Activated CD4-positive, alpha-beta T cell treated with anti-CD3 and anti-CD28 coated beads for 4 hours (primary cell): ENCODE data around the gene GADD45GIP1.
"Not testable (repeated sequence)": the region's sequence is repeated elsewhere in the genome, so short reads cannot be mapped to it uniquely, and the experiment has no call there.

Experiments
- DNase-seq, 2 donors: peaks; one replicate each; pipeline ENCODE4 v3.0.0-alpha.2; 2020

GADD45GIP1 gene

GRCh38 chr19:12987781-12988180 lies 30.8 kb upstream of the GADD45GIP1 start:
- no peak for DNase-seq

DNA sequence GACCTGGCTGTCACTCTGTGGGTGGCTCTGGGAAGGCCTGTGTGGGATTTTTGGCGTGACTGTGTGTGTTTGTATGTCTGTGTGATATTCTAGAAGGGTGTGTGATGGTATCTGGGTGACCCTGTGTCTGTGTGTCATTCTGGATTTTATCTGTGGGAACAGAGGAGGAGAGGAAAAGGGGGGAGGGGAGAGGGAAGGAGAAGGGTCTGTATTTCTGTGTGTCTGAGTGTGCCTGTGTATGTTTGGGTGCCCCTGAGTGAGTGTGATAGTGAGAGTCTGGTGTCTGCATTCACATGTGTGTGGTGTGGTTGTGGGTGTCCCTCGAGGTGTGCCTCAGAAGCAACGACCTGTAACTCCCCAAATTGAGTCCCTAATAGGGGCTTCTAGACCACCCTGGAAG lies 30.2 kb upstream of the GADD45GIP1 start:
- no peak for DNase-seq

GRCh38 chr19:12986726-12987125 lies 29.7 kb upstream of the GADD45GIP1 start:
- DNase-seq = no peak

- DNase-seq = no peak
These were observed 28.2 kb upstream of the GADD45GIP1 start for GRCh38 chr19:12985049-12985776.

DNA sequence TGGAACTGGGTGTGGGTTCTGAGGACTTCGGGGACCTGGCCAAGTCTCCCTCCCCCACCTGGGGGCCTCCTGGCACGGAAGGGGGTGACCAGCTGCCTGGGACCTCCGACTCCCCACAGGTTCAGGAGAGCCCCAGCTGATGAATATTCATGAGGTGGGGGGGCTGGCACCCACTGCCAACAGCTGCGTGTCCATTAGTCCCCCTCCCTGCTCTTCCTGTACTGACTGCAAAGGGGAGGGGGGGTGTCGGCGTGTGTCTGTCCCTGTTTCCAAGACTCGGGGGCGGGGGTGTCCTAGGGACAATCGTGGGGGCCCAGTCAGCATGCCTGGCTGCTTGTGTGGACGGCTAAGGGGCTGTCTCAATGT lies 27.6 kb upstream of the GADD45GIP1 start:
- no peak for DNase-seq

- DNase-seq = no peak
These were observed 27.2 kb upstream of the GADD45GIP1 start for GRCh38 chr19:12984143-12984627.

- DNase-seq = peak; percentile 80
These were observed 26.6 kb upstream of the GADD45GIP1 start for GRCh38 chr19:12983542-12984142.

GRCh38 chr19:12983091-12983490 lies 26.1 kb upstream of the GADD45GIP1 start:
- DNase-seq = no peak

DNA sequence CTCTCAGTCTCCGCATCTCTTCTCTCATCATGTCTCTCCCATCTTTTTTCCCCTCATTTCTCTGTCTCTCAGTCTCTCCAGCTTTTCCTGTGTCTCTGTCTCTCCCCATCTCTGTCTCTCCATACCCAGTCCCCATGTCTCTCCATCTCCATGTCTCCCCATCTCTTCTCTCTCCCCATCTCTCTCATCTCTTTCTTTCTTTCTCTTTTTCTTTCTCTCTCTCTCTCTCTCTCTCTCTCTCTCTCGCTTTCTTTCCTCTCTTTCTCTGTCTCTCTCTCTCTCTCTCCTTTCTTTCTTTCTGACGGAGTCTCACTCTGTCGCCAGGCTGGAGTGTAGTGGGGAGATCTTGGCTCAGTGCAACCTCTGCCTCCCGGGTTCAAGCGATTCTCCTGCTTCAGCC lies 25.6 kb upstream of the GADD45GIP1 start:
- no peak for DNase-seq

DNA sequence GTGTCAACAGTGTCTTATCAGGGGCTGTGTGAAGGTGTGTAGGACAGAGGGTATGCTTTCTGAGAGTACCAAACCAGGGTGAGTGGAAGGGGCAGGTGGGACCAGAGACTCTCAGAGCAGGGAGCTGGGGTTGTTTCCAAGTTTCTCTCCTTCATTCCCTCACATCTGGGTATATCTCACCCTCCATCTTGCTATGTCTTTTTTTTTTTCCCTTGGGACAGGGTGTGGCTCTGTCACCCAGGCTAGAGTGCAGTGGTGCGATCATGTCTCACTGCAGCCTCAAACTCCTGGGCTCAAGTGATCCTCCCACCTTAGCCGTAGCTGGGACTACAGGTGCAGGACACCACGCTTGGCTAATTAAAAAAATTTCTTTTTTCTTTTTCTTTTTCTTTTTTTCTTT lies 23.0 kb upstream of the GADD45GIP1 start:
- DNase-seq = no peak

DNA sequence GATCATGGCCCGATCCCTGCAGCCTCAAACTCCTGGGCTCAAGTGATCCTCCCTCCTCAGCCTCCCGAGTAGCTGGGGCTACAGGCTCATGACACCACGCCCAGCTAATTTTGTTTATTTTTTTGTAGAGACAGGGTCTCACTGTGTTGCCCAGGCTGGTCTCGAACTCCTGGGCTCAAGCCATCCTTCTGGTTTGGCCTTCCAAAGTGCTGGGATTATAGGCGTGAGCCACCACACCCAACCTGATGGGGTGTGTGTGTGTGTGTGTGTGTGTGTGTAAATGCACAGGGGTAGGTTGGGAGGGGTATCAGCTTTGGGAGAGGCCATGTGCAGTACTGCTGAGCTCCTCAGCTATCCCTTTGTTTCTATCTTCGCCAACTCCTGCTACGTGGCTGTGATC lies 19.1 kb upstream of the GADD45GIP1 start:
- not testable (repeated sequence) for DNase-seq

- DNase-seq = no peak
These were observed 18.3 kb upstream of the GADD45GIP1 start for GRCh38 chr19:12975221-12975741.

DNA sequence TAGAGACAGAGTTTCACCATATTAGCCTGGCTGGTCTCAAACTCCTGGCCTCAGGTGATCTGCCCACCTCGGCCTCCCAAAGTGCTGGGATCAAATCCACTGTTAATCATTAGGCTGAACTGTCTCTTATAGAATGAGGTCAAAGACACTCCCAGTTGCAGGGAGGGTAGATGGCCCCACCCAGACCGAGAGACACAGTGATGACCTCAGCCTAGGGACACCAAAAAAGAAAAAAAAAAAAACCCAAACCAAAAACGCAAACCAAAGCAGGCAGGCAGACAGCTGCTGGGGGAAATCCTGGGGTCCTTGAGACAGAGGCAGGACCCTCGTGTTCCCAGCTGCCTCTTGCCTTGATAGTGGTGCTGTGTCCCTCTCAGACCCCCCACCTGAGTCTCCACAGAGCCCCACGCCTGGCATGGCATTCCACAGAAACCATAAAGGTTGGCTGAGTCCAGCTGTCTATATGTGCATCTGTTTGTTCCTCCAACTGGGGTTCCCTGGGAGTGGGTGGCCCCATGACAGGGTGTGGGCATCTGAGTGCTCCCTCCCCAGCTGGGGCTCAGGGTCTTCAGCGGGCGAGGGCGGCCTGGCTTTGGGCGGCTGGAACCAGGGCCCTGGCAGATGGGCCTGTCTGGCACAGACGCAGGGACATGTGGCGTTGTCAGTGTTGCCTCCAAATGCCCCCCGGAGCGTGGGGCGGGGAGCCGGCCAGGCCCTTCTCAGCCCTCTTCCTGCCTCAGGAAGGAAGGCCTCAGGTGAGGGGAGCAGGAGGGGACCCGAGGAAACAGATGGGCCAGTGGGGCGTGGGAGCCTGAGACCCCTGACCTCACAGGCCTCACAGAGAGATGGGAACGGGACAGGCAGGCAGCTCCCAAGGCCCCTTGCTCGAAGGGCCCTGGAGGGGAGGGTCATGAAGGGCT lies 17.5 kb upstream of the GADD45GIP1 start:
- no peak for DNase-seq

DNA sequence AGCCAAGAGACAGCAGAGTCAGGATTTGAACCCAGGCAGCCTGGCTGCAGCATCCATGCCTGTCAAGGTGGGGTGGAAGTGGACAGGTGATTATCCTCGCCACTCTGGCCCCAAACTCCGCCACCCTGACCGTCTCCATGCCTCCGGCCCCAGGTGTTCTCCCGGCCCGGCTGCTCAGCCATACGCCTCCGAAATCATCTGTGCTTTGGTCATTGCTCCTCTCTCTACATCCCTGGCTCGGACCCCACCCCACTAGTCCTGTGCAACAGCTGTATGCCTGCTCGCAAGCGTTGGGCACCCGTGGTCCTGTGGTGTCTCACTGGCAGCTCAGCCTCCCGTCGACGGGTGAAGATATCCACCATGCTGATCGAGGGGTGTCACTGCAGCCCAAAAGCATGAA lies 16.2 kb upstream of the GADD45GIP1 start:
- DNase-seq = no peak

DNA sequence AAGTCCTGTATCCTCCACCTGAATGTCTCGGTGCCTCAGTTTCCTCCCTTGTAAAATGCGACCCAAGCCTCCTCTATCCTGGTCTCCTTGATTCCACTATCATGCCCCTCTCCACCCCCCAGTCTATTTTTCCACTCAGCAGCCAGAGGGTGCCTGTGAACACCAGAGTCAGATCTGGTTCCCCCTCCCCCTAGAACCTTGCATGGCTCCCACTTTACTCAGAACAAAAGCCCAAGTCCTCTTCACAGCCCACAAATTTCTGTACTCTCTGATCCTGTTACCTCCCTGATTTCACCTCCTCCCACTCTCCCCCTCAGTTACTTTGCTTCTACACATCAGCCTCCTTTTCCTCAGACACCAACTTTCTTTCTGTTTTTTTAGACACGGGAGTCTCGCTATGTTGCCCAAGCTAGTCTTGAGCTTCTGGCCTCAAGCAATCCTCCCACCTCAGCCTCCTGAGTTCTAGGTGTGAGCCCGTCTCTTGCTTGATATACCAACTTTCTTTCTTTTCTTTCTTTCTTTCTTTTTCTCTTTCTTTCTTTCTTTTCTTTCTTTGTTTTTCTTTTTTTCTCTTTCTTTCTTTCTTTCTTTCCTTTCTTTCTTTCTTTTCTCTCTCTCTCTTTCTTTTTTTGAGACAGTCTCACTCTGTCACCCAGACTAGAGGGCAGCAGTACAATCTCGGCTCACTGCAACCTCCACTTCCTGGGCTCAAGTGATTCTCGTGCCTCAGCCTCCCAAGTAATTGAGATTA lies 13.2 kb upstream of the GADD45GIP1 start:
- no peak for DNase-seq

GRCh38 chr19:12969292-12969988 lies 12.4 kb upstream of the GADD45GIP1 start, which contains the start of gene DAND5:
TSS of gene DAND5 (plus strand) at chr19:12969576. CDS start at chr19:12969661, 85 bp downstream.
- no peak for DNase-seq

DNA sequence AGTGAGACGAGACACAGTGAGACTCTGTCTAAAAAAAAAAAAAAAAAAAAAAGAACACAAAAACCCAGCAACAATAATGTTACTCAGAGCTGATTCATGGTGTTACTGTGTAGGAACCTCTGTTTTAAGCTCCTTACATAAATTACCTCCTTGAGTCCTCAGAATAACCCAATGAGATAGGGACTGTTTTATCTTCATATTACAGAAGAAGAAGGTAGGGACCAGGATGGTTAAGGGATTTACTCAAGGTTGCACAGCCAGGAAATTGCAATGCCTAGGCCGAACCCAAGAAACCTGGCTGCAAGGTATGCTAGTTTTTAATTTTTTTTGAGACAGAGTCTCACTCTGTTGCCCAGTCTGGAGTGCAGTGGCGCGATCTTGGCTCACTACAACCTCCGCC lies 10.9 kb upstream of the GADD45GIP1 start:
- no peak for DNase-seq

DNA sequence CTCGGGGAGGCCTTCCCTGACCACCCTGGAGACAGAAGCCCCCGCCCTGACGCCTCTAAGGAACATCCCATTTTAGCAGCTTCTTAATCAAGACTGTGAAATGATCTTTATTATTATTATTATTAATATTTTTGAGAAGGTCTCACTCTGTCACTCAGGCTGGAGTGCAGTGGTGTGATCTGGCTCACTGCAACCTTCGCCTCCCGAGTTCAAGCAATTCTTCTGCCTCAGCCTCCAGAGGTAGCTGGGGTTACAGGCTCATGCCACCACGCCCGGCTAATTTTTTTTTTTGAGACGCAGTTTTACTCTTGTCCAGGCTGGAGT lies 8.8 kb upstream of the GADD45GIP1 start:
- no peak for DNase-seq

DNA sequence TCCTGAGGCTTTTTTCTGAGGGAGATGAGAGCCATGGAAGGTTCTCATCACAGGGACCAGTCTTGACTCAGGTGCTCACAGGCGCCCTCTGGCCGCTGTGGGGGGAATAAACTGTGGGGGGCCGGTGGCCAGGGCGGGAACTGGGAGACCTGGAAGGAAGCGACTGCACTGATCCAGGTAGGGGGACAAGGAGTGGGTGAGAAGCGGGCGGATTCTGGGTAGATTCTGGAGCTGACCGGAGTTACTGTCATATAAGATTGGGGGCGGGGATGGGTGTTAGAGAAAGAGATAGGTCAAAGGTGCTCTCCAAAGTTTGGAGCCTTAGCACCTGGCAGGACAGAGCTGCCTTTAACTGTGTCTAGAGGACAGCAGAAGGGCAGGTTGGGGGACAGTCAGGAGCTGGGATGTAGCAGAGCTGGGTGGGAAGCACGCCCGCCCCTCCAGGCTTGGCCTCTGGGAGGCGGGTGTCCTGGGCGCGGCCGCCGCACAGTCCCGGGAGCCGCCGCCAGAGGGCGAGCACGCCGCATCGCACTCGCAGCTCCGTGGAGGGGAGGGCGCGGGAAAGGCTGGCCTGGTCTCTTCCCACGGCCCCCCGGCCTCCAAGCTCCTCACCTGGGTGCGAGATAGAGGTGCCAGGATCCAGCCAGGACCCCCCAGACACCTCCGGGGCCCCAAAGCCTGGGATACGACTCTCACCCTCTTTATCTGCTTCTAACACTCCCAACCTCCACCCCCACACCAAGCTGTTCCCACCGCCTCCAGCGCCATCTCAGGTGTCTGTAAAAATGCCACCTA lies 8.2 kb upstream of the GADD45GIP1 start:
- DNase-seq = peak; percentile 71 to 84

DNA sequence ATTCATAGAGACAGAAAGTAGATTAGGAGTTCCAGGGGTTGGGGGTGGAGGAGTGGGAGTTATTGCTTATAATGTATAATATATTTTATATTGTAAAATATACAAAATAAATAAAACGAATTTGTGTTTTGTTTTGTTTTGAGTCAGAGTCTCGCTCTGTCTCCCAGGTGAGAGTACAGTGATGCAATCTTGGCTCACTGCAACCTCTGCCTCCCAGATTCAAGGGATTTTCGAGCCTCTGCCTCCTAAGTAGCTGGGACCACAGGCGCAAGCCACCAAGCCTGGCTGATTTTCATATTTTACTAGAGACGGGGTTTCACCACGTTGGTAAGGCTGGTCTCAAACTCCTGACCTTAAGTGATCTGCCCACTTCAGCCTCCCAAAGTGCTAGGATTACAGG lies 2.5 kb upstream of the GADD45GIP1 start:
- no peak for DNase-seq

DNA sequence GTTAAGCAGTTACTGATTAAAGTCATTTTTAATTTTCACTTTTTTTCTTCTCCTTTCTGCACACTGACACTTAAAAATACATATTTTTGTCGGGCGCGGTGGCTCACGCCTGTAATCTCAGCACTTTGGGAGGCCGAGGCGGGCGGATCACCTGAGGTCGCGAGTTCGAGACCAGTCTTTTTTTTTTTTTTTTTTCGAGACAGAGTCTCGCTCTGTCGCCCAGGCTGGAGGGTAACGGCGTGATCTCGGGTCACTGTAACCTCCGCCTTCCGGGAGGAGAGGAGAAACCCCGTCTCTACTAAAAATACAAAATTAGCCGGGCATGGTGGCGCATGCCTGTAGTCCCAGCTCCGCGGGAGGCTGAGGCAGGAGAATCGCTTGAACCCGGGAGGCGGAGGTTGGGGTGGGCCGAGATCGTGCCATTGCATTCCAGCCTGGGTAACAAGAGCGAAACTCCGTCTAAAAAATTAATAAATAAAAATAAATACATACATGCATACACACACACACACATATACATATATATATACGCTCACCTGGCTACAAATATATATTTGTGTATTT lies 448 bp upstream of the GADD45GIP1 start:
- not testable (repeated sequence) for DNase-seq
